Loucy (cell line): ENCODE results near the gene TMEM132C.

Experiments used
- EZH2phosphoT487 ChIP-seq: fragments of 200-600 bp; IDR thresholded peaks from 2 replicates; pipeline ENCODE4 v1.6.1; 2018; ENCODE audit warnings: antibody characterized with exemption, mild to moderate bottlenecking, moderate library complexity, borderline replicate concordance
- TF ChIP-seq, protein P1 (sequence below): fragments of 200-600 bp; sonication (generic); conservative IDR thresholded peaks from 2 replicates; pipeline ENCODE4 v1.5.1; 2014; ENCODE audit warnings: mild to moderate bottlenecking, antibody characterized with exemption, low read length

DNA sequence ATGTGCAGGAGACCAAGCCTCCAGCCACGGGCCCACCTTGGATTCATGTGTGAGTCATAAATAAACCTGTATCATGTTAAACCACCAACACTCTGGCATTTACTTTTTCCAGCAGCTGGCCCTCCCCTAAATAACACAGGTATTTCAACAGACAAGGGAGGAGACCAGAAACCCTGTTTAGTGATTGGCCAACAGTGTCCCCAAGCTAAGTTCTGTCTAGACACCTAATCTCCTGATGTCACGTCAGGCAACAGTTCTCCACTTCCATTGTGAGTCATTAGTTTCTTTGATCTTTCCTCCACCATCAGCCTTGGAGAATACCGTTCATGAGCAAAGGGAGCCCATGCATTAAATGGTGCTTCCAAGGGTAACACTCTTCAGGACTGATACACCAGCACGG, 196.9 kb downstream of the TMEM132C start:
- TF ChIP-seq, protein P1, sequence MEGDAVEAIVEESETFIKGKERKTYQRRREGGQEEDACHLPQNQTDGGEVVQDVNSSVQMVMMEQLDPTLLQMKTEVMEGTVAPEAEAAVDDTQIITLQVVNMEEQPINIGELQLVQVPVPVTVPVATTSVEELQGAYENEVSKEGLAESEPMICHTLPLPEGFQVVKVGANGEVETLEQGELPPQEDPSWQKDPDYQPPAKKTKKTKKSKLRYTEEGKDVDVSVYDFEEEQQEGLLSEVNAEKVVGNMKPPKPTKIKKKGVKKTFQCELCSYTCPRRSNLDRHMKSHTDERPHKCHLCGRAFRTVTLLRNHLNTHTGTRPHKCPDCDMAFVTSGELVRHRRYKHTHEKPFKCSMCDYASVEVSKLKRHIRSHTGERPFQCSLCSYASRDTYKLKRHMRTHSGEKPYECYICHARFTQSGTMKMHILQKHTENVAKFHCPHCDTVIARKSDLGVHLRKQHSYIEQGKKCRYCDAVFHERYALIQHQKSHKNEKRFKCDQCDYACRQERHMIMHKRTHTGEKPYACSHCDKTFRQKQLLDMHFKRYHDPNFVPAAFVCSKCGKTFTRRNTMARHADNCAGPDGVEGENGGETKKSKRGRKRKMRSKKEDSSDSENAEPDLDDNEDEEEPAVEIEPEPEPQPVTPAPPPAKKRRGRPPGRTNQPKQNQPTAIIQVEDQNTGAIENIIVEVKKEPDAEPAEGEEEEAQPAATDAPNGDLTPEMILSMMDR, result no peak
- no peak for TF ChIP-seq EZH2phosphoT487
